OCI-LY1 (cell line): ENCODE results near the gene BOLA1.

Experiments used
- H2AFZ ChIP-seq: fragments of 200-600 bp; sonication (generic), shearing (Covaris generic); 2 replicates; pipeline ENCODE4 v1.6.0; 2014; ENCODE audit warnings: antibody characterized with exemption, mild to moderate bottlenecking, low read length
- H3F3A ChIP-seq: fragments of 200-600 bp; sonication (generic), shearing (Covaris generic); 2 replicates; pipeline ENCODE4 v1.6.0; 2014; ENCODE audit warnings: mild to moderate bottlenecking, antibody characterized with exemption, low read length, moderate library complexity; ENCODE audit not compliant: insufficient read depth
- H3K27ac ChIP-seq: fragments of 200-600 bp; sonication (generic); 2 replicates; pipeline ENCODE4 v1.5.1; 2014; ENCODE audit warnings: low read length, mixed run types, mild to moderate bottlenecking, low read depth; ENCODE audit not compliant: poor library complexity, severe bottlenecking
- H3K27me3 ChIP-seq: fragments of 200-600 bp; sonication (generic); 2 replicates; pipeline ENCODE4 v1.6.0; 2014; ENCODE audit warnings: antibody characterized with exemption, mild to moderate bottlenecking, low read length, moderate library complexity; ENCODE audit not compliant: insufficient read depth
- H3K36me3 ChIP-seq: fragments of 200-600 bp; sonication (generic); 2 replicates; pipeline ENCODE4 v1.6.1; 2014; ENCODE audit warnings: mild to moderate bottlenecking, antibody characterized with exemption, low read length, moderate library complexity, mixed read lengths; ENCODE audit not compliant: insufficient read depth
- H3K4me1 ChIP-seq: fragments of 200-600 bp; sonication (generic); 2 replicates; pipeline ENCODE4 v1.5.1; 2014; ENCODE audit warnings: mild to moderate bottlenecking, low read length, moderate library complexity; ENCODE audit not compliant: insufficient read depth, severe bottlenecking
- H3K4me2 ChIP-seq: fragments of 200-600 bp; sonication (generic), shearing (Covaris generic); 2 replicates; pipeline ENCODE4 v1.6.1; 2014; ENCODE audit warnings: low read length
- H3K4me3 ChIP-seq: fragments of 200-600 bp; sonication (generic); 2 replicates; pipeline ENCODE4 v1.5.1; 2014; ENCODE audit warnings: low read length, low read depth, mild to moderate bottlenecking, mixed read lengths; ENCODE audit not compliant: poor library complexity, severe bottlenecking
- H3K79me2 ChIP-seq: fragments of 200-600 bp; shearing (Covaris generic); 2 replicates; pipeline ENCODE4 v1.6.1; 2016; ENCODE audit warnings: mixed run types, low read length, mixed read lengths; ENCODE audit not compliant: insufficient read depth
- H3K9ac ChIP-seq: fragments of 200-600 bp; sonication (generic), shearing (Covaris generic); 2 replicates; pipeline ENCODE4 v1.6.1; 2014; ENCODE audit warnings: mild to moderate bottlenecking, low read length, mixed read lengths
- H3K9me2 ChIP-seq: fragments of 200-600 bp; sonication (generic), shearing (Covaris generic); 2 replicates; pipeline ENCODE4 v1.6.1; 2014; ENCODE audit warnings: low read depth, mild to moderate bottlenecking, low read length, mixed read lengths
- H3K9me3 ChIP-seq: fragments of 200-600 bp; shearing (Covaris generic); 2 replicates; pipeline ENCODE4 v1.6.1; 2014; ENCODE audit warnings: low read length, mixed read lengths
- H4K20me1 ChIP-seq: fragments of 200-600 bp; sonication (generic), shearing (Covaris generic); 2 replicates; pipeline ENCODE4 v1.6.0; 2016; ENCODE audit warnings: mild to moderate bottlenecking, low read length; ENCODE audit not compliant: insufficient read depth
- CTCF ChIP-seq: fragments of 200-600 bp; sonication (generic), shearing (Covaris generic); IDR thresholded peaks from 2 replicates; pipeline ENCODE4 v1.5.1; 2017; ENCODE audit warnings: mild to moderate bottlenecking, antibody characterized with exemption, low read length, moderate library complexity, mixed read lengths
- EZH2 ChIP-seq: fragments of 200-600 bp; sonication (generic), shearing (Covaris generic); IDR thresholded peaks from 2 replicates; pipeline ENCODE4 v1.8.0; 2017; ENCODE audit warnings: borderline replicate concordance, mixed run types, mild to moderate bottlenecking, antibody characterized with exemption, low read length, moderate library complexity, mixed read lengths

The BOLA1 gene

GRCh38 chr1:149934356-149934755 is 35.0 kb downstream of the BOLA1 start:
- Histone ChIP-seq H3K4me3 (no peak overlapping the region), H3K79me2 (no peaks in the 10 kb centered on the region), H3K27ac (no peak overlapping the region), H3K4me1 (no peaks in the 10 kb centered on the region), H4K20me1 (no peaks in the 10 kb centered on the region), H2AFZ (no peak overlapping the region), H3K9me3 (no peaks in the 10 kb centered on the region), H3F3A (no peaks in the 10 kb centered on the region), H3K27me3 (no peaks in the 10 kb centered on the region; the same call in 1 of the 2 replicates), H3K36me3 (no peaks in the 10 kb centered on the region), H3K9ac (no peak overlapping the region), H3K4me2 (no peak overlapping the region), H3K9me2 (no peaks in the 10 kb centered on the region)
- TF ChIP-seq CTCF, result no peak
- no peak for TF ChIP-seq EZH2

DNA sequence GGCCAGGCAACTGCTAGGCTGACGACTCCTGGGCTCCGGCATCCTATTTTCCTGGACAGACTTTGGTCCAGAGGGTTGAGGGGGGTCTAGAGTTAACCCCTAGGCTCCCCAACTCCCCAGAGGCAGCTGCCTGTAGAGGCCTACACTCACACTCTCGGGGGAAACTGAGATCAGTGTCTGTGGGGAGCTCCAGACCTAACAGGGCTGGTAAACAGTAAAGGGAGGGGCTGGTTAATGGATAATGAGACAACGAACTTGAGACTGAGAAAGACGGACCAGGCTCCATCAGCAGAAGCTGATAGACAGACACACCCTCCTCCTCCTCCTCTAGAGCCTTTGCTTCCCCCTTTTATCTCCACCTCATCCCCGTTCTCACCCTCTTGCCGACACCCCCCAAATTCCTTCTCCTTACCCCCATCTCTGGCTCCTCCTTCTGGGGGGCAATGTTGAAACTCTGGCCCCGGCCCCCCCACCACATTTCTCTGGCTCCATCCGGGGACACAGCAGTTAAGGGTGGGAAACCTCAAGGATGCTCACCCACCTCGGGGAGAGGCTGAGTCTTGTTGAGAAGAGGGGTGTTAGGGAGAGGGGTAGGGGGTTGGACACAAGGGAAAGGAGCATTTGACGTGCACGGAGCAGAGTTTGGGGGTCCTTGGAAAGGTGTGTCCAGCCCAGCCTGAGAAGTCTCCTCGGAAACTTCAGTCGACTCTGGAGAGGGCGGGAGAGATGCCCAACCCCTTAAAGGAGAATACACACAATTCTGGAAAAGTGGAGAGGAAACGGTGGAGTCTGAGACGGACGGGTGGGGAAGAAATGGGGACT is 37.0 kb downstream of the BOLA1 start, which contains the start of gene MTMR11:
Gene MTMR11 (minus strand): TSS at position 710 of the 822 bp plus-strand sequence. CDS start 232 bp downstream, at position 478.
- no peaks in the 10 kb centered on the region for H3K9me2 ChIP-seq
- H3K4me1 ChIP-seq, result no peaks in the 10 kb centered on the region
- no peaks in the 10 kb centered on the region for H3K79me2 ChIP-seq
- H3K27me3 ChIP-seq, result no peaks in the 10 kb centered on the region; the same call in 1 of the 2 replicates
- H3K9me3 ChIP-seq, result no peaks in the 10 kb centered on the region
- H3K9ac ChIP-seq, result no peak within 1 kb of the TSS
- no peak within 1 kb of the TSS for H3K27ac ChIP-seq
- TF ChIP-seq CTCF, result no peak
- TF ChIP-seq EZH2, result no peak
- no peaks in the 10 kb centered on the region for H4K20me1 ChIP-seq
- H2AFZ ChIP-seq, result no peak within 1 kb of the TSS
- H3K36me3 ChIP-seq, result no peaks in the 10 kb centered on the region
- H3F3A ChIP-seq, result no peaks in the 10 kb centered on the region
- no peak within 1 kb of the TSS for H3K4me2 ChIP-seq
- H3K4me3 ChIP-seq, result no peak within 1 kb of the TSS

GRCh38 chr1:149936992-149937705 is 37.8 kb downstream of the BOLA1 start:
- no peak for TF ChIP-seq EZH2
- TF ChIP-seq CTCF, result no peak
- Histone ChIP-seq H3K9ac (no peak overlapping the region), H3K27me3 (no peaks in the 10 kb centered on the region; the same call in 1 of the 2 replicates), H4K20me1 (no peaks in the 10 kb centered on the region), H3K79me2 (no peaks in the 10 kb centered on the region), H3K9me2 (no peaks in the 10 kb centered on the region), H3F3A (no peaks in the 10 kb centered on the region), H2AFZ (no peak overlapping the region), H3K36me3 (no peaks in the 10 kb centered on the region), H3K4me2 (no peak overlapping the region), H3K4me3 (no peak overlapping the region), H3K4me1 (no peaks in the 10 kb centered on the region), H3K9me3 (no peaks in the 10 kb centered on the region), H3K27ac (no peak overlapping the region)
